Ectodermal cell (in vitro differentiated cells): ENCODE results near the gene AMY2B.
"Not testable (repeated sequence)": the region's sequence is repeated elsewhere in the genome, so short reads cannot be mapped to it uniquely, and the experiment has no call there.

Source experiments
- H3K27ac ChIP-seq: 2 replicates; pipeline ENCODE4 v1.7.0; 2013; ENCODE audit warnings: mild to moderate bottlenecking, low read depth, low read length; ENCODE audit not compliant: insufficient read depth, poor library complexity, severe bottlenecking
- H3K27me3 ChIP-seq: 2 replicates; pipeline ENCODE4 v1.7.0; 2013; ENCODE audit warnings: mild to moderate bottlenecking, low read length; ENCODE audit not compliant: insufficient read depth, control insufficient read depth, poor library complexity, severe bottlenecking
- H3K36me3 ChIP-seq: one replicate; pipeline ENCODE4 v1.7.0; 2013; ENCODE audit warnings: low read length; ENCODE audit not compliant: control insufficient read depth, insufficient read depth
- H3K4me1 ChIP-seq: one replicate; pipeline ENCODE4 v1.7.0; 2013; ENCODE audit warnings: low read length; ENCODE audit not compliant: control insufficient read depth, insufficient read depth
- H3K4me3 ChIP-seq: 2 replicates; pipeline ENCODE4 v1.7.0; 2013; ENCODE audit warnings: low read depth, low read length, control low read depth; ENCODE audit not compliant: insufficient read depth
- H3K9me3 ChIP-seq: 2 replicates; pipeline ENCODE4 v1.7.0; 2013; ENCODE audit warnings: mild to moderate bottlenecking, low read length, moderate library complexity; ENCODE audit not compliant: control insufficient read depth
- WGBS, 2 experiments: methylation state at CpG; one replicate each; pipeline ENCODE4 v1.1.7; 2013; ENCODE audit warnings: missing lambda C conversion rate in 2 of 2; 5-methylcytosine and 5-hydroxymethylcytosine counted together

AMY2B gene

DNA sequence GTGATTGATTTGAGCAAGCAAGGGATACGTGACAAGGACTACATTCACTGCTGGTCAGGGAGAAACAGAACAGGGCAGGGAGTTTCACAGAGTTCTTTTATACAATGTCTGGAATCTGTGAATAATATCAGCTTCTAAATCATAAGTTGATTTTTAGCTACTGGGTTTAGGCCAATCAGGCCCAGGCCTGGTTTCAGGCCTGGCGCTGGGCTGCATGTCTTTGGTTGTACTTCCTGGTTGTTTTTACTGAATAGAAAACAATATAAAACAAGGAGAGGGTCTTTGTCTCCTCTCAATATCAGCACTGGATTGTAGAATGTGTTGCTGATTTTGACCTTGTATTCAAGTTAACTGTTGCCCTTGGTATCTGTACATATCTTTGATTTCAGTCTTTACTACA, 45.0 kb downstream of the AMY2B start:
- no peaks in the 10 kb centered on the region for H3K27me3 ChIP-seq
- H3K4me1 ChIP-seq: no peaks in the 10 kb centered on the region
- H3K4me3 ChIP-seq: no peak overlapping the region
- no peak overlapping the region for H3K27ac ChIP-seq
- 83 to 100% methylated on average over 2 of the region's 2 CpGs for WGBS, 2 experiments
- no peaks in the 10 kb centered on the region for H3K36me3 ChIP-seq
- H3K9me3 ChIP-seq: no peaks in the 10 kb centered on the region

DNA sequence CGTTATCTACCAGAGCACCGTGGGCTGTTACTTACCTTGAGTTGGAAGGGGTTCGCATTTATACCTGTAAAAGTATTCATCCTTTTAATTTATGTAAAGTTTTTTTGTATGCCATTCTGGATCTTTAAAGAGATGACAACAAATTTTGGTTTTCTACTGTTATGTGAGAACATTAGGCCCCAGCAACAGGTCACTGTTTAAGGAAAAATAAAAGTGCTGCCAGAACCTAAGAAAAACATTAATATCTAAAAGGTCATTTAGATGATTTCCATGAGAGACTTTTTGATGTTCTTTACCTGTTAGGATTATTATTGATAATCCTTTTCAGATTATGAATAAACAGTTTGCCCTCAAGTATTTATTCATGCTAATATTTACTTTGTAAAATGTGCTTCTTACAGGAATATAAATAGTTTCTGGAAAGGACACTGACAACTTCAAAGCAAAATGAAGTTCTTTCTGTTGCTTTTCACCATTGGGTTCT, 45.6 kb downstream of the AMY2B start, which contains the start of gene AMY2A:
Gene AMY2A (plus strand): TSS at position 434 of the 484 bp plus-strand sequence. CDS start 14 bp downstream, at position 448.
- H3K9me3 ChIP-seq, H3K27me3 ChIP-seq, H3K36me3 ChIP-seq, H3K27ac ChIP-seq, H3K4me3 ChIP-seq, H3K4me1 ChIP-seq: not testable (repeated sequence)
- 100% methylated on average over 1 of the region's 3 CpGs for WGBS, 2 experiments

DNA sequence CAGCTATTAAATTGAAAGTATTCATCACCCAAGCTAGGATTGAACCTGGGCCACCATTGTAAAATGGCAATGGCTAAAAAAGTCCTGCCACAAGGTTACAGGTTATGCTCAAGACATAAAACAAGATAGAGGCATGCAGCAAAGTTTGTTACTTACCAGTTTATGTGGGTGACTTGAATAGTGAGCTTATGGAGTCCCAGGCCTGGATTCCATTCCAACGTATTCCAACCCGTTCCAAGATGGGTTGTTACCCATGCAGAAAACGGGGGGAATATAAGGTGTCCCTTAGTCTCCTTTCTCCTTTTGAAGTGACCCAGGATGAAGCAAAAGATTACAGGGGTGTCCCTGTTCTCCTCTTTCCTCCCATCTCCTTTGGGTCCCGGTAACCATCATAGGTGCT, 56.0 kb downstream of the AMY2B start:
- not testable (repeated sequence) for H3K36me3 ChIP-seq, H3K27ac ChIP-seq, H3K4me1 ChIP-seq, H3K9me3 ChIP-seq, H3K4me3 ChIP-seq, H3K27me3 ChIP-seq
- 96 to 100% methylated on average over 3 of the region's 4 CpGs for WGBS, 2 experiments
